H1 (cell line): ENCODE data around the gene KCNQ2.

Experiments
- CEBPB ChIP-seq: IDR thresholded peaks from 2 replicates; pipeline ENCODE4 v1.6.1; 2012; ENCODE audit warnings: low read depth, low read length
- CHD1 ChIP-seq: IDR thresholded peaks from 2 replicates; pipeline ENCODE4 v1.6.1; 2012; ENCODE audit warnings: low read depth, low read length, improper control_type of control experiment
- CHD2 ChIP-seq: IDR thresholded peaks from 2 replicates; pipeline ENCODE4 v1.6.1; 2012; ENCODE audit warnings: low read length, improper control_type of control experiment
- CREB1 ChIP-seq: IDR thresholded peaks from 2 replicates; pipeline ENCODE4 v1.6.1; 2012; ENCODE audit warnings: inconsistent platforms
- EZH2 ChIP-seq: fragments of 200-600 bp; sonication (generic); IDR thresholded peaks from 2 replicates; pipeline ENCODE4 v1.7.1; 2012; ENCODE audit warnings: low read depth, mild to moderate bottlenecking, moderate library complexity, low read length, inconsistent platforms; ENCODE audit not compliant: severe bottlenecking
- GTF2F1 ChIP-seq: IDR thresholded peaks from 2 replicates; pipeline ENCODE4 v1.6.1; 2012; ENCODE audit warnings: low read depth, low read length, improper control_type of control experiment, borderline replicate concordance
- NANOG ChIP-seq: IDR thresholded peaks from 2 replicates; pipeline ENCODE4 v1.6.1; 2011; ENCODE audit warnings: low read length, low read depth, mild to moderate bottlenecking, inconsistent platforms; ENCODE audit not compliant: insufficient read depth, poor library complexity, severe bottlenecking
- POLR2A ChIP-seq, 2 experiments: IDR thresholded peaks; 1 replicate in 1 of 2; 2 replicates in 1 of 2; pipeline ENCODE4 v1.6.1; 2011; ENCODE audit warnings: low read depth in 2 of 2, low read length in 2 of 2, mild to moderate bottlenecking in 2 of 2; ENCODE audit errors: control extremely low read depth in 1 of 2
- RAD21 ChIP-seq, 2 experiments: IDR thresholded peaks in 1 of 2; conservative IDR thresholded peaks in 1 of 2; 2 replicates each; pipeline ENCODE4 v1.6.1; 2011; ENCODE audit warnings: low read depth in 2 of 2, low read length in 2 of 2, improper control_type of control experiment in 1 of 2, inconsistent platforms in 1 of 2, mild to moderate bottlenecking in 1 of 2, moderate library complexity in 1 of 2
- SIN3A ChIP-seq, 2 experiments: IDR thresholded peaks in 1 of 2; conservative IDR thresholded peaks in 1 of 2; 2 replicates each; pipeline ENCODE4 v1.6.1; 2011 to 2012; ENCODE audit warnings: low read length in 2 of 2, improper control_type of control experiment in 1 of 2, low read depth in 1 of 2, mild to moderate bottlenecking in 1 of 2
- ZNF274 ChIP-seq: IDR thresholded peaks from 2 replicates; pipeline ENCODE4 v1.7.0; 2012; ENCODE audit warnings: low read length, borderline replicate concordance; ENCODE audit errors: extremely low read depth
- TF ChIP-seq, protein P1 (sequence below), 3 experiments: IDR thresholded peaks; 1 replicate in 2 of 3; 2 replicates in 1 of 3; pipeline versions ENCODE4 v1.5.1 to v1.6.1; 2011; ENCODE audit warnings: low read length in 3 of 3, mild to moderate bottlenecking in 3 of 3, inconsistent platforms in 2 of 3, low read depth in 1 of 3, moderate library complexity in 1 of 3; ENCODE audit not compliant: insufficient read depth in 1 of 3; ENCODE audit errors: control extremely low read depth in 1 of 3
- TF ChIP-seq, protein P2 (sequence below): IDR thresholded peaks from 2 replicates; pipeline ENCODE4 v1.6.1; 2012; ENCODE audit warnings: inconsistent platforms

DNA sequence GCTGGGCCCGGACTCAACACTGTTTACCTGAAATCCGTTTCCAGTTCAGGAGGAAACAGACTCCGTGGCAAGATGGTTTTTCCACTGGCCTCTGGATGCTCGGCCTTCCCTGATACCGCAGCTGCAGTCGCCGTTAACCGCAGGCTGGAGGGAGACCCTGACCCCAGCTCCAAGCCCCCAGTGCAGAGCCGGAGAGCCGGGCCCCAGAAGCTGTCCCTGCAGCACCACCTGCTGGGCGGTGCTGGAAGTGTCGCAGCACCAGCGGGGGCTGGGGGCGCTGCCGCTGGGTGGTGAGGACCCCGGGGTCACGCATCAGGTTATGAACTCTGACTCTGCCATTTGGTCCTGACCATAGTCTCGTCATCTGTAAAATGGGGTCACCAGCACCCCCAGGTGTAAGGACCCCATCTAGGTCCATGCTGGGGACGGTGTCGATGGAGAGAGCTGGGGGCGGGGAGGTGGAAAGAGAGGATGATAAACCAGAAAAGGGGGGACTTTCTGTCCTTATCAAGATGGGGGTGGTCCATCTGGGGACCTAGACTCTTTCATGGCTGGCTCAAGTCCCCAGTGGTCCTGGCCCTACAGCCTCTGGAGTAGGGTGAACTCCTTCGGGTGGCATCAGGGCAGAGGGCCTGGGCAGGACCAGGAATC is 90.5 kb downstream of the KCNQ2 start:
- TF ChIP-seq ZNF274 = no peak
- TF ChIP-seq, protein P1, sequence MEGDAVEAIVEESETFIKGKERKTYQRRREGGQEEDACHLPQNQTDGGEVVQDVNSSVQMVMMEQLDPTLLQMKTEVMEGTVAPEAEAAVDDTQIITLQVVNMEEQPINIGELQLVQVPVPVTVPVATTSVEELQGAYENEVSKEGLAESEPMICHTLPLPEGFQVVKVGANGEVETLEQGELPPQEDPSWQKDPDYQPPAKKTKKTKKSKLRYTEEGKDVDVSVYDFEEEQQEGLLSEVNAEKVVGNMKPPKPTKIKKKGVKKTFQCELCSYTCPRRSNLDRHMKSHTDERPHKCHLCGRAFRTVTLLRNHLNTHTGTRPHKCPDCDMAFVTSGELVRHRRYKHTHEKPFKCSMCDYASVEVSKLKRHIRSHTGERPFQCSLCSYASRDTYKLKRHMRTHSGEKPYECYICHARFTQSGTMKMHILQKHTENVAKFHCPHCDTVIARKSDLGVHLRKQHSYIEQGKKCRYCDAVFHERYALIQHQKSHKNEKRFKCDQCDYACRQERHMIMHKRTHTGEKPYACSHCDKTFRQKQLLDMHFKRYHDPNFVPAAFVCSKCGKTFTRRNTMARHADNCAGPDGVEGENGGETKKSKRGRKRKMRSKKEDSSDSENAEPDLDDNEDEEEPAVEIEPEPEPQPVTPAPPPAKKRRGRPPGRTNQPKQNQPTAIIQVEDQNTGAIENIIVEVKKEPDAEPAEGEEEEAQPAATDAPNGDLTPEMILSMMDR (IDR thresholded peaks at IDR 0.05; ENCODE audit: control extremely low read depth in 1 of 3, insufficient read depth in 1 of 3, low read depth in 1 of 3, low read length in 3 of 3) = peak; percentile 94 to 98 (median 96)
- TF ChIP-seq CHD2 = no peak
- TF ChIP-seq, protein P2, sequence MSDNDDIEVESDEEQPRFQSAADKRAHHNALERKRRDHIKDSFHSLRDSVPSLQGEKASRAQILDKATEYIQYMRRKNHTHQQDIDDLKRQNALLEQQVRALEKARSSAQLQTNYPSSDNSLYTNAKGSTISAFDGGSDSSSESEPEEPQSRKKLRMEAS = no peak
- TF ChIP-seq RAD21 (IDR thresholded peaks at IDR 0.05 in 1 of 2, conservative IDR thresholded peaks at IDR 0.05 in 1 of 2; ENCODE audit: low read depth in 2 of 2, low read length in 2 of 2) = peak; percentile 95 to 97
- TF ChIP-seq POLR2A (IDR thresholded peaks at IDR 0.05; ENCODE audit: control extremely low read depth in 1 of 2, low read depth in 2 of 2, low read length in 2 of 2) = no peak
- no peak for TF ChIP-seq GTF2F1
- no peak for TF ChIP-seq CREB1
- no peak for TF ChIP-seq SIN3A (conservative IDR thresholded peaks at IDR 0.05 in 1 of 2, IDR thresholded peaks at IDR 0.05 in 1 of 2; ENCODE audit: low read depth in 1 of 2, low read length in 2 of 2)
- no peak for TF ChIP-seq NANOG
- no peak for TF ChIP-seq CHD1
- no peak for TF ChIP-seq EZH2
- no peak for TF ChIP-seq CEBPB
